ENCODE measurements around the gene SLC13A2.

DNA sequence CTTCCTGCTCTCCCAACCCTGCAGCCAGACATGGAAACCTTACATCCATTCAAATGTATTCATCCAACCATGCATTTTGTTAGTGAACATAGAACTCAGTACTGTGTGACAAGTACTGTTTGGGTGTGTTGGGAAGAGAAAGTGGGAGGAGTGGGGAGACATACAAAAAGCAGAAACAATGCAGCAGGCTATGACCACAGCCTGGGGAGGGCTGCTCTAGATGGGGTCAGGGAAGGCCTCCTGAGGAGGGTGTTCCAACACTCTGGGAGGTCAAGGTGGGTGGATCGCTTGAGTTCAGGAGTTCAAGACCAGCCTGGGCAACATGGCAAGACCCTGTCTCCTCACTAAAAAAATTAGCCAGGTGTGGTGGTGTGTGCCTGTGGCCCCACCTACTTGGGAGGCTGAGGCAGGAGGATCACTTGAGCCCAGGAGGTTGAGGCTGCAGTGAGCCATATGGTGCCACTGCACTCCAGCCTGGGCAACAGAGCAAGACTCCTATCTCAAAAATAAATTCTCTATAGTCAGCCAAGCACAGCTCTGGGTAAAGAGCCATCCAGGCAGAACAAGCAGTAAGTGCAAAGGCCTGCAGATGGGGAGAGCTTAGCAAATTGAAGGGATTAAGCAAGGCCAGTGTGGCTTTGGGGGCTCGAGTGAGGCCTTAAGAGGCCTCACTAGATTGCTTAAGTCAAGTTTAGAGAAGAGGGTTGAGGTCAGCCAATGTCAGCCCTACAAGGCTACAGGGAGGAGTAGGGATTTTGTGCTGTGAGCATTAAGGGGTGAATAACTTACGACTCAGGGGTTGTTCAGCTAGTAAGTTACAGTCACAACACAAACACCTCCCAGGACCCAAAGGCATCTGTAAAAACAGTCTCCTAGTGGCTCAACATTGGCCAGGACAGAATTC is 5.5 kb downstream of the SLC13A2 start:
- TF ChIP-seq, protein P1, sequence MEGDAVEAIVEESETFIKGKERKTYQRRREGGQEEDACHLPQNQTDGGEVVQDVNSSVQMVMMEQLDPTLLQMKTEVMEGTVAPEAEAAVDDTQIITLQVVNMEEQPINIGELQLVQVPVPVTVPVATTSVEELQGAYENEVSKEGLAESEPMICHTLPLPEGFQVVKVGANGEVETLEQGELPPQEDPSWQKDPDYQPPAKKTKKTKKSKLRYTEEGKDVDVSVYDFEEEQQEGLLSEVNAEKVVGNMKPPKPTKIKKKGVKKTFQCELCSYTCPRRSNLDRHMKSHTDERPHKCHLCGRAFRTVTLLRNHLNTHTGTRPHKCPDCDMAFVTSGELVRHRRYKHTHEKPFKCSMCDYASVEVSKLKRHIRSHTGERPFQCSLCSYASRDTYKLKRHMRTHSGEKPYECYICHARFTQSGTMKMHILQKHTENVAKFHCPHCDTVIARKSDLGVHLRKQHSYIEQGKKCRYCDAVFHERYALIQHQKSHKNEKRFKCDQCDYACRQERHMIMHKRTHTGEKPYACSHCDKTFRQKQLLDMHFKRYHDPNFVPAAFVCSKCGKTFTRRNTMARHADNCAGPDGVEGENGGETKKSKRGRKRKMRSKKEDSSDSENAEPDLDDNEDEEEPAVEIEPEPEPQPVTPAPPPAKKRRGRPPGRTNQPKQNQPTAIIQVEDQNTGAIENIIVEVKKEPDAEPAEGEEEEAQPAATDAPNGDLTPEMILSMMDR (IDR thresholded peaks at IDR 0.05): no peak
- TF ChIP-seq EZH2 (IDR thresholded peaks at IDR 0.05): no peak
- no peak for TF ChIP-seq EZH2phosphoT487 (IDR thresholded peaks at IDR 0.05)

Data from neural progenitor cell (in vitro differentiated cells).